Liver (tissue), 9 donors: ENCODE measurements around the gene ASPHD2. TPM values are rescaled to one million over a fixed set of nuclear protein-coding genes. Genes with fewer than 3 reads are reported as not detected.

Source experiments
- DNase-seq: peaks from one replicate; pipeline ENCODE4 v3.0.0-alpha.2; 2017; ENCODE audit warnings: low spot score
- H3K27ac ChIP-seq, 2 donors: one replicate each; pipeline ENCODE4 v1.7.0; 2013; ENCODE audit warnings: inconsistent platforms in 2 of 2, low read length in 2 of 2, control low read depth in 1 of 2, low read depth in 1 of 2, mild to moderate bottlenecking in 1 of 2
- H3K27me3 ChIP-seq, 4 donors: one replicate each; pipeline versions ENCODE4 v1.6.1 to v1.7.0; 2013; ENCODE audit warnings: low read length in 3 of 4, inconsistent platforms in 1 of 4, mild to moderate bottlenecking in 1 of 4, moderate library complexity in 1 of 4; ENCODE audit not compliant: control insufficient read depth in 4 of 4, insufficient read depth in 4 of 4
- H3K36me3 ChIP-seq, 4 donors: one replicate each; pipeline versions ENCODE4 v1.6.1 to v1.7.0; 2013; ENCODE audit warnings: low read length in 3 of 4, mild to moderate bottlenecking in 3 of 4, low read depth in 1 of 4, moderate library complexity in 1 of 4; ENCODE audit not compliant: control insufficient read depth in 4 of 4, insufficient read depth in 3 of 4
- H3K4me1 ChIP-seq, 4 donors: one replicate each; pipeline versions ENCODE4 v1.6.1 to v1.7.0; 2013; ENCODE audit warnings: low read length in 3 of 4, mild to moderate bottlenecking in 3 of 4, moderate library complexity in 1 of 4; ENCODE audit not compliant: control insufficient read depth in 4 of 4, insufficient read depth in 4 of 4
- H3K4me3 ChIP-seq, 3 donors: one replicate each; pipeline versions ENCODE4 v1.6.1 to v1.7.0; 2013; ENCODE audit warnings: low read length in 3 of 3, control low read depth in 1 of 3, low read depth in 1 of 3, mild to moderate bottlenecking in 1 of 3
- H3K9ac ChIP-seq, 2 donors: one replicate each; pipeline ENCODE4 v1.7.0; 2013; ENCODE audit warnings: low read length in 2 of 2, mild to moderate bottlenecking in 2 of 2, moderate library complexity in 2 of 2, control low read depth in 1 of 2, low read depth in 1 of 2
- H3K9me3 ChIP-seq, 4 donors: one replicate each; pipeline versions ENCODE4 v1.6.1 to v1.7.0; 2013; ENCODE audit warnings: low read length in 3 of 4; ENCODE audit not compliant: control insufficient read depth in 4 of 4
- ATF3 ChIP-seq: IDR thresholded peaks from 2 replicates; pipeline ENCODE4 v1.6.1; 2016; ENCODE audit warnings: antibody characterized with exemption
- CTCF ChIP-seq: fragments of 150-350 bp; IDR thresholded peaks from 2 replicates; pipeline ENCODE4 v1.5.1; 2017; ENCODE audit warnings: improper control_type of control experiment, low read depth, low read length; ENCODE audit not compliant: missing input control
- FOXA2 ChIP-seq: IDR thresholded peaks from 2 replicates; pipeline ENCODE4 v1.6.1; 2016; ENCODE audit warnings: antibody characterized with exemption
- GABPA ChIP-seq, 2 donors: IDR thresholded peaks in 1 of 2; conservative IDR thresholded peaks in 1 of 2; 2 replicates each; pipeline ENCODE4 v1.6.1; 2016; ENCODE audit warnings: antibody characterized with exemption in 2 of 2, mild to moderate bottlenecking in 1 of 2, moderate library complexity in 1 of 2
- HNF4A ChIP-seq, 2 donors: conservative IDR thresholded peaks; 2 replicates each; pipeline ENCODE4 v1.6.1; 2016; ENCODE audit warnings: antibody characterized with exemption in 2 of 2, mild to moderate bottlenecking in 2 of 2
- HNF4G ChIP-seq: IDR thresholded peaks from 2 replicates; pipeline ENCODE4 v1.6.1; 2016; ENCODE audit warnings: antibody characterized with exemption
- JUND ChIP-seq, 2 donors: IDR thresholded peaks; 2 replicates each; pipeline ENCODE4 v1.6.1; 2016; ENCODE audit warnings: antibody characterized with exemption in 2 of 2
- MAX ChIP-seq: IDR thresholded peaks from 2 replicates; pipeline ENCODE4 v1.6.1; 2016; ENCODE audit warnings: antibody characterized with exemption
- RAD21 ChIP-seq, 2 donors: IDR thresholded peaks; 2 replicates each; pipeline ENCODE4 v1.6.1; 2016; ENCODE audit warnings: antibody characterized with exemption in 2 of 2, mild to moderate bottlenecking in 2 of 2
- REST ChIP-seq: IDR thresholded peaks from 2 replicates; pipeline ENCODE4 v1.6.1; 2016; ENCODE audit warnings: antibody characterized with exemption, mild to moderate bottlenecking
- RXRA ChIP-seq, 2 donors: IDR thresholded peaks; 2 replicates each; pipeline ENCODE4 v1.6.1; 2017 to 2018; ENCODE audit warnings: antibody characterized with exemption in 2 of 2, mild to moderate bottlenecking in 1 of 2
- TAF1 ChIP-seq: conservative IDR thresholded peaks from 2 replicates; pipeline ENCODE4 v1.6.1; 2016; ENCODE audit warnings: antibody characterized with exemption, mild to moderate bottlenecking
- ZBTB33 ChIP-seq: IDR thresholded peaks from 2 replicates; pipeline ENCODE4 v1.6.1; 2016; ENCODE audit warnings: antibody characterized with exemption
- WGBS: extraction: QIAGEN DNeasy Blood & Tissue Kit; methylation state at CpG from one replicate; pipeline ENCODE4 v1.1.7; 2013; 5-methylcytosine and 5-hydroxymethylcytosine counted together
- polyA plus RNA-seq, 2 donors: library from polyadenylated mRNA; stranded (reverse) in 1 of 2; unstranded in 1 of 2; fragments of 200-250 nt in 1 of 2; fragments of >200 nt in 1 of 2; fragmentation: Nextera tagmentation in 1 of 2; extraction: Ambion mirVana in 1 of 2; gene quantifications; one replicate each; pipeline versions ENCODE4 v1.2.1 to v1.2.3, GENCODE V29; 2013 to 2015
- total RNA-seq, 2 donors: library from RNA; depleted of rRNA; stranded (reverse); fragments of >200 nt; gene quantifications; one replicate each; pipeline ENCODE4 v1.2.3, GENCODE V29; 2014
- donor health status: healthy.
- donor health status: healthy.
- donor health status: healthy.
- donor health status: healthy.
- donor health status: healthy.

Gene ASPHD2
- total RNA-seq (under 1 TPM; 0.17 to 0.47 TPM), polyA plus RNA-seq (under 1 TPM; 0.12 to 0.19 TPM)

GRCh38 chr22:26428515-26429457, at the start of gene ASPHD2:
TSS of gene ASPHD2 (plus strand) at chr22:26429260. CDS start at chr22:26433616, 4,356 bp downstream.
- peaks cover 1 to 7% (median 6%) of the 10 kb centered on the region in 4 donors for H3K4me1 ChIP-seq
- peak within 1 kb of the TSS; percentile 29 to 49 for H3K27ac ChIP-seq
- H3K9me3 ChIP-seq: peaks cover 0 to under 1% (median under 1%) of the 10 kb centered on the region in 4 donors
- H3K27me3 ChIP-seq: peaks cover 0 to 7% (median 3%) of the 10 kb centered on the region in 4 donors
- DNase-seq: peak; percentile 46
- peak within 1 kb of the TSS in 1 of 2 donors; percentile 39 for H3K9ac ChIP-seq
- WGBS: 2% methylated on average over 96 of the region's 96 CpGs
- TF ChIP-seq JUND (IDR thresholded peaks at IDR 0.05) (no peak), MAX (no peak), RAD21 (IDR thresholded peaks at IDR 0.05) (no peak), REST (no peak), HNF4G (no peak), HNF4A (conservative IDR thresholded peaks at IDR 0.05) (no peak)
- peak within 1 kb of the TSS; percentile 70 to 77 (median 71) for H3K4me3 ChIP-seq
- no peaks in the 10 kb centered on the region for H3K36me3 ChIP-seq

GRCh38 chr22:26380072-26380830, 48.8 kb upstream of the ASPHD2 start:
- peaks cover 0 to 14% (median 2%) of the 10 kb centered on the region in 4 donors for H3K27me3 ChIP-seq
- H3K36me3 ChIP-seq: no peaks in the 10 kb centered on the region
- H3K27ac ChIP-seq: no peak overlapping the region
- H3K9me3 ChIP-seq: peaks cover 0 to 6% (median 1%) of the 10 kb centered on the region in 4 donors
- H3K4me1 ChIP-seq: no peaks in the 10 kb centered on the region
- H3K4me3 ChIP-seq: no peak overlapping the region
- no peak overlapping the region for H3K9ac ChIP-seq
- 73% methylated on average over 10 of the region's 10 CpGs for WGBS
- no peak for DNase-seq
- TF ChIP-seq CTCF: no peak
- TF ChIP-seq RAD21 (IDR thresholded peaks at IDR 0.05): no peak
- TF ChIP-seq MAX: no peak
- TF ChIP-seq GABPA (IDR thresholded peaks at IDR 0.05 in 1 of 2, conservative IDR thresholded peaks at IDR 0.05 in 1 of 2): no peak
- no peak for TF ChIP-seq ZBTB33
- no peak for TF ChIP-seq FOXA2
- no peak for TF ChIP-seq ATF3
- no peak for TF ChIP-seq JUND (IDR thresholded peaks at IDR 0.05)
- TF ChIP-seq HNF4G: no peak
- no peak for TF ChIP-seq TAF1
- no peak for TF ChIP-seq RXRA (IDR thresholded peaks at IDR 0.05)
- TF ChIP-seq HNF4A (conservative IDR thresholded peaks at IDR 0.05): no peak
- no peak for TF ChIP-seq REST
